Measurements from ENCODE around the gene COL5A1.
A peak's percentile ranks its signal among the peaks of the same experiment; 100 is the strongest.

COL5A1 gene

DNA sequence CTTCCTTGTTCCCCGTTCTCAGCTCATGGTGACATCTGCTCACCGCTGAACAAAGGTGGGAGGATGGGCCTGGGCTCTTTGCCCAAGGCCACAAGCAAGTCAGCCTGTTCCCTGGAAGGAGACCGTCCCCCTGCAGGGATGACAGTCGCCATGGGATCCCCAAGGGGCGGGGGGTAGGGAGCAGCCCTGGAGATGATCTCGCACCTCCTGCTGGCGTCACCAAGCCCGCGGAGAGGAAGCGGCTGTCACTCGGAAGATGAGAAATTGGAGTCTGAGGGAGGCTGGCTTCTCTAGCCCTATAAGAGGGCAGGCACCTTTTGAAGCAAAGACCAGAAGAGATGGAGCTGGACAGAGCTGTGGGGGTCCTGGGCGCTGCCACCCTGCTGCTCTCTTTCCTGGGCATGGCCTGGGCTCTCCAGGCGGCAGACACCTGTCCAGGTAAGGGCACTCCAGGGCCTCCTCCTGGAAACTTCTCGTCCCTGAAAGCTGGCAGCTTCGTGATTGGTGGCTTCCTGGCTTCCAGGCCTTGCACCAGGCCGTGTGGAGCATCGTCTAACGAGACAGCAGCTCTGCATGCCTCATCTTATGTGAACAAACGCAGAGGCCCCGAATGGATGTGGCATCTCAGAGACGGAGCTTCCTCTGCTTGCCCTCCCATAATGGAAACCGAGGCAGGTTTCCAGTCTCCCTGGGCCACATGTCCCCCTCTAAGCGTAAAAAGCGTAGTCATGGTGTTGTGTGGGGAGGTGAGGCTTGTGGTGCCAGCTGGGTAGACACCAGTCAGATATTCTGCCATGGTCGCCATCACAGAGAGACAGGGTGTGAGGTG, 239.1 kb downstream of the COL5A1 start, which contains the start of gene FCN2:
Gene FCN2 (plus strand): TSS at position 327 of the 829 bp plus-strand sequence. CDS start 12 bp downstream, at position 339.
- DNase-seq (ENCODE audit: low spot score), result no peak

DNA sequence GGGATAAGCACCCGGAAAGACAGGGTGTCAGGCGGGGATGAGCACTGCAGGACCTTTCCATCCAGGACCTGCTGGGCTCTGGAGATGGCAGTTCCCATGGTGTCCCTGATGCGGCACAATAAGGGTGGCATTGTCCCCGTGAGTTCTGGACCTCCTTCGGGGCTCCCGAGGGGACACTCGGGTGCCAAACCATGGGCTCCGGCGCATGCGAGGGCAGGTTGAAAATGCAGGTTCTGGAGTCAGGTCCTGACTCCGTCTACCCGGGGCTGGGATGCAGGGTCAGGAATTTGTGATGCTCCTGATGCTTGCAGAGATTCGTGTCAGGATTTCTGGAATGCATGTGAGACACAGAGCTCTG, 239.7 kb downstream of the COL5A1 start:
- DNase-seq (ENCODE audit: low spot score), result no peak

DNA sequence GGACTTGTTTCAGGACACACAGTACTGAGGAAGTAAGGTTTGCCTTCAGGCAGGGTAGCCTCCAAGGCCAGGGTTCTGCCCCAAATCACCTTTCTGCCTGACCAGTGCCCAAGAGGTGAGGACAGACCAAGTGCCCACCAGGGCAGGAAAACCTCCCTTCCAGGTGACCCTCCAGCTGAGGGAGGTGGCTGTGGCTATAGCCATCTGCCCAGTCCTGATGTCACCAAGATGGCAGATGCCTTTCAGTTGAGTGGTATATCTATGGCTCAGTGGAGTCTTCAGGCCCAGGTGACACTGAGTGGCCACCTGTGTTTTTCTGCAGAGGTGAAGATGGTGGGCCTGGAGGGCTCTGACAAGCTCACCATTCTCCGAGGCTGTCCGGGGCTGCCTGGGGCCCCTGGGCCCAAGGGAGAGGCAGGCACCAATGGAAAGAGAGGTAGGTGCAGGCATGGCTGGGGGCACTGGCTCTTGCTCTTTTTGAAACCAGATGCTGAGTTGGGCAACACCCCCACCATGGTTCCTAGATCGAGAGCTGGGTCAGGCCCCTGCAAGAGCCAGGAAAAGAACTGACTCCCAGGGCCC, 240.7 kb downstream of the COL5A1 start:
- DNase-seq (ENCODE audit: low spot score), result no peak

GRCh38 chr9:134883040-134883782, 241.6 kb downstream of the COL5A1 start:
- no peak for DNase-seq (ENCODE audit: low spot score)

- DNase-seq (ENCODE audit: low spot score), result no peak
Measured at GRCh38 chr9:134884492-134884891, 242.9 kb downstream of the COL5A1 start.

GRCh38 chr9:134885001-134885678, 243.5 kb downstream of the COL5A1 start:
- no peak for DNase-seq (ENCODE audit: low spot score)

DNA sequence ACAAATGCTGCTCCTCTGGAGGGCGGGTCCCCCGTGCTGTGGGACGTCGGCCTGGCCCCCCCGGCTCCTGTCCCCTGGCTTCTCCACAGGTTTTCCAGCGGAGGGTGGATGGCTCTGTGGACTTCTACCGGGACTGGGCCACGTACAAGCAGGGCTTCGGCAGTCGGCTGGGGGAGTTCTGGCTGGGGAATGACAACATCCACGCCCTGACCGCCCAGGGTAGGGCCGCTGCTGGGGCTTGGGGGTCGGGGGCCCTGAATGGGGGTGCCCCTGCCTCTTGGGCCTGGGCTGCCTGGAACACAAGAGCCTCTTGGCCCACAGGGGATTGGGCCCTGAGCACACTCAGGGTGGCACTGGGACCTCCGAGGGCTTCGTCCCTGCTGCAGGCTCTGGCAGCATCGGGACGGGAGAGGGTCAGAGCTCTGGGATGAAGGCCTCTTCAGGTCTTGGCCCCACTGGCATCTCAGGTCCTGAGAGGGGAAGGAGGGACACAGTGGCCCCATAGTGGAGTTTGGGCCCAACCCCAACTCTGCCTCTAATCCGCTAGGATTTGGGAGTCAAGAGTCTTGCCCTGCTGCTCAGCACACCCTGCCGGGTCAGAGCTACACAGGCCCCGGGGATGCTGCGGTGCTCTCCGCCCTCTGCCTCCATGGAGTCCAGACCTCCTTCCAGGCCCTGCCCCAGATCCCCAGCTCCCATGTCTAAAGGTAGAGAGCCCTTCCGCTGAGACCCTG, 244.2 kb downstream of the COL5A1 start:
- DNase-seq (ENCODE audit: low spot score), result no peak

- no peak for DNase-seq (ENCODE audit: low spot score)
Measured at GRCh38 chr9:134886413-134886913, 244.9 kb downstream of the COL5A1 start.

- DNase-seq (ENCODE audit: low spot score), result no peak
Measured at GRCh38 chr9:134887219-134887618, 245.6 kb downstream of the COL5A1 start.

- no peak for DNase-seq (ENCODE audit: low spot score)
Measured at GRCh38 chr9:134887686-134888602, 246.3 kb downstream of the COL5A1 start.

GRCh38 chr9:134888603-134889190, 247.1 kb downstream of the COL5A1 start:
- peak; percentile 28 for DNase-seq (ENCODE audit: low spot score)

DNA sequence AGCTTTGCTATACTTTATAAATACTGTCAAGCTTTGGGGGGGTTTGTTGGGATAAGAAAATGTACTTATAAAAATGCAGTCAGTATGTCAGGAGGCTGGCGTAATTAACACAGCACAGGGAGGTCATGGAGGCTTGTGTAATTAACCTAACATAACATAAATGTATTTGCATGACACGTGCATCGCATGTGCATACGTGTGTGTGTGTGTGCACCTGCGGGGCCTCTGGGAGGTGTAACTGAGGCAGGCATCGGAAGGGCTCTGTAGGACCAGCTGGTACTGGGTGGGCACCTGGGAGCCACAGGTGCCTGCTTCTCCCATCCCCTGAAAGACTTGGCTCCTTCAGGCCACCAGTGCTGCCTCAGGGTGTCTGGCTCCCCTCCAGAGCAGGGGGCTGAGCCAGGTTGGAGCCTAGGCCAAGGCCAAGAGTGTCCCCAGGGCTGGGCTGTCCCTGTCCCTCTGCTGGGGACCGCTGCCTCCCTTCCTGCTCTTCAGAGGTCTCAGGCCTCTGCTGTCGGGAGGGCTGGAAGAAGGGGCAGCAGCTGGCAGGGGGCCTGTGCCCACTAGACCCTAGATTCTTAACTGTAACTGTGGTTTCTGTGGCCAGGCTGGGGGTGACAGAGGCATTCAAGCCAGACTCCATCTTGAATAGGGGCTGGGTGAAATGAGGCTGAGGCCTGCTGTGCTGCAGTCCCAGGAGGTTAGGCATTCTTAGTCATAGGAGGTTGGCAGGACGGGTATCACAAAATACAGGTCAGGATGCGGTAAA, 248.0 kb downstream of the COL5A1 start:
- DNase-seq (ENCODE audit: low spot score), result peak; percentile 65

GRCh38 chr9:134890155-134890495, 248.5 kb downstream of the COL5A1 start:
- no peak for DNase-seq (ENCODE audit: low spot score)

GRCh38 chr9:134891053-134891452, 249.4 kb downstream of the COL5A1 start:
- DNase-seq (ENCODE audit: low spot score), result no peak

DNA sequence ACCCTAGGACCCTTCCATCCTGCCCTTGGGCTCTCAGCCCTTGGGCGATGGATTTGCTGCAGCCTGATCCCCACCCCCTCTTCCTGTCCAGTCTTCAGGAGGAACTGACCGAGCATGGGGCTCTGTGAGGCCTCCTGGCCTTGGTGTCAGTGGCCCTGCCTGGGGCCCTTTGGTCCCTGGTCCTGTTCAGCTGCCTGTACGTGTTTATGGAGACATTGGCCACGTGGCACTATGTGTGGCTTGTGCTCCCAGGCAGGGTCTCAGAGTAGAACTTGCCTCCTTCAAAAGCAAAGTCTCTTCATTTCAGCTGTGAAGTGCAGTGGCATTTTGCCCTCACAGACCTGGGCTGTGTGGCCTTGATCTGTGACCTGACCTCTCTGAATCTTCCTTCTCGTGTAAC, 250.1 kb downstream of the COL5A1 start:
- no peak for DNase-seq (ENCODE audit: low spot score)

GRCh38 chr9:134892221-134892620, 250.6 kb downstream of the COL5A1 start:
- DNase-seq (ENCODE audit: low spot score), result no peak

- DNase-seq (ENCODE audit: low spot score), result no peak
Measured at GRCh38 chr9:134892820-134893420, 251.3 kb downstream of the COL5A1 start.
